PC-3 (cell line): ENCODE measurements around the gene RSU1.

Source experiments
- EZH2 ChIP-seq: fragments of 300-600 bp; sonication (generic); IDR thresholded peaks from one replicate; pipeline ENCODE4 v1.6.1; 2017; ENCODE audit warnings: antibody characterized with exemption, mild to moderate bottlenecking, low read length; ENCODE audit not compliant: unreplicated experiment
- EZH2phosphoT487 ChIP-seq: fragments of 300-600 bp; sonication (generic); IDR thresholded peaks from 2 replicates; pipeline ENCODE4 v1.6.1; 2018; ENCODE audit warnings: mild to moderate bottlenecking, antibody characterized with exemption, low read length, borderline replicate concordance
- TF ChIP-seq, protein P1 (sequence below): fragments of 300-600 bp; sonication (generic); conservative IDR thresholded peaks from 2 replicates; pipeline ENCODE4 v1.5.1; 2017; ENCODE audit warnings: antibody characterized with exemption, low read depth, mild to moderate bottlenecking, low read length

- TF ChIP-seq, protein P1, sequence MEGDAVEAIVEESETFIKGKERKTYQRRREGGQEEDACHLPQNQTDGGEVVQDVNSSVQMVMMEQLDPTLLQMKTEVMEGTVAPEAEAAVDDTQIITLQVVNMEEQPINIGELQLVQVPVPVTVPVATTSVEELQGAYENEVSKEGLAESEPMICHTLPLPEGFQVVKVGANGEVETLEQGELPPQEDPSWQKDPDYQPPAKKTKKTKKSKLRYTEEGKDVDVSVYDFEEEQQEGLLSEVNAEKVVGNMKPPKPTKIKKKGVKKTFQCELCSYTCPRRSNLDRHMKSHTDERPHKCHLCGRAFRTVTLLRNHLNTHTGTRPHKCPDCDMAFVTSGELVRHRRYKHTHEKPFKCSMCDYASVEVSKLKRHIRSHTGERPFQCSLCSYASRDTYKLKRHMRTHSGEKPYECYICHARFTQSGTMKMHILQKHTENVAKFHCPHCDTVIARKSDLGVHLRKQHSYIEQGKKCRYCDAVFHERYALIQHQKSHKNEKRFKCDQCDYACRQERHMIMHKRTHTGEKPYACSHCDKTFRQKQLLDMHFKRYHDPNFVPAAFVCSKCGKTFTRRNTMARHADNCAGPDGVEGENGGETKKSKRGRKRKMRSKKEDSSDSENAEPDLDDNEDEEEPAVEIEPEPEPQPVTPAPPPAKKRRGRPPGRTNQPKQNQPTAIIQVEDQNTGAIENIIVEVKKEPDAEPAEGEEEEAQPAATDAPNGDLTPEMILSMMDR: no peak
- TF ChIP-seq EZH2 (no peak), EZH2phosphoT487 (no peak)
Observed at GRCh38 chr10:16812676-16813075, 4.5 kb downstream of the RSU1 start.
